ENCODE data around the gene DOLK.
A peak's percentile ranks its signal among the peaks of the same experiment; 100 is the strongest.
"Not testable (repeated sequence)": the region's sequence is repeated elsewhere in the genome, so short reads cannot be mapped to it uniquely, and the experiment has no call there.

The DOLK gene

DNA sequence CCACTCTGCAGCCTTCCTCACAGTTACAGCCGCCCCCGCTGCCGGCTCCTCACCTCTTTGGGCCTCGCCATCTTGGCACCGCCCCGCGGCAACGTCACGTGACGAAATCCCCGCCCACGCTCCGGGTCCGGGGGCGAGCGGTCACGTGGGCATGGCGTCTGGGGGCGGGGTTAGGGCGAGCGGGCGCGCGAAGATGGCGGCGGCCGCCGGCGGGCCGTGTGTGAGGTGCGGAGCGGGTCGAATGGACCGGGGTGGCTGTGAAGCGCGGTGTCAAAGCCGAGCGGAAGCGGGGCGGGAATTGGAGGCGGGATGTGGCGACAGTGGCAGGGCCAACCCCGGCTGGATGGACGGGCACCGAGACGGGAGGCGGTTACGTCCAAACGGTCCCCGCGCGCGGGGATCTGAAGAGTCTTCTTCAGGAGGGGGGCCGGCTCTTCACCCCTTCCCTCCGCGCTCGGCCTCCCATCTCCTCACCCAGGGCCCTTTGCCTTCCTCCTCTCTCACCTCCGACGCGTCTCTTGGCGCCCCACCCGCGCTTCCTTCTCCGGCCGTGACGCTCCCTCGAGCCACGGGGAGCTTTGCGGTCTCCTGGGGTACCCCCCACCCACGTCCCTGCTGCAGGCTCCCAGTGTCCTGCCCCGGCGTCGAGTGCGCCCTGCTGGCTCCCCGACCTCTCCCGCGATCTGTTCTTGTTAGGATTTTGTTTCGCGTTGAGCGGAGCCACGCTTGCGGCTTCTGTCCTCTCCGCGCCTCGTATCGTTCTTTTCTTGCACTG is at the start of gene DOLK, which contains the start of gene NUP188:
TSS of gene DOLK (minus strand) at position 77 of the 775 bp plus-strand sequence. CDS start 300 bp downstream, outside the sequence.
TSS of gene NUP188 (plus strand) at position 173 of the 775 bp plus-strand sequence. CDS start at position 194, 21 bp downstream.
- peak; percentile 24 for DNase-seq

DNA sequence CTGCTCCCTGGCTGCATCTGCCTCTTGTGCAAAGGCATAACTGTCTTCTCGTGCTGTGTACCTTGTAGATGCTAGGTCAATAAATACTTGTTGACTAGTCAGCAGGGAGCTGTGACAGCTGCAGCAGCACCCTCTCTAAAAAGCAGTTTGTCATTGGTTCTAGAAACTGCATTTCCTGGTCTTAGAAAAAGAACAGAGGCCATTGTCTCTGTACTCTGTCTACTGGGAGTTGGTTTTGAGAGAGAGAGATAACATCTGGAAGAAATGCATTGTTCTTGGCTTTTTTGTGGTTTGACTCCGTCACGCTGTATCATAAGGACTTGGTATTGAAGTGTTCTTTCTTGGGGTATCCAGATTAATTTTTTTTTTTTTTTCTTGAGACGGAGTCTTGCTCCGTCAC is 48.4 kb upstream of the DOLK start:
- DNase-seq = no peak

DNA sequence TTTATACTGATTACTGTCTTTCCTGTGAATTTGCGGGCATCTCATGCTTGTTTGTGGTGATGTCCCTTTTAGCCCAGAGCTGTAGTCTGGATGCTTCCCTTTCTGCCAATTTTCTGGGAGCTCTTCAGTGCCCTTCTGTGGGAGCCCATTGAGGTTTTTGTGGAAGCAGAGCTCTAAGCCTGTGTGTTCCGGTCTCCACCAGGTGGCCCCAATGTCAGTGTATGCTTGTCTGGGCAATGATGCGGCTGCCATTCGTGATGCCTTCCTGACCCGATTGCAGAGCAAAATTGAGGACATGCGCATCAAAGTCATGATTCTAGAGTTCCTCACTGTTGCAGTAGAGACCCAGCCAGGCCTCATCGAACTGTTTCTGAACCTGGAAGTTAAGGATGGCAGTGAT is 45.6 kb upstream of the DOLK start:
- no peak for DNase-seq

DNA sequence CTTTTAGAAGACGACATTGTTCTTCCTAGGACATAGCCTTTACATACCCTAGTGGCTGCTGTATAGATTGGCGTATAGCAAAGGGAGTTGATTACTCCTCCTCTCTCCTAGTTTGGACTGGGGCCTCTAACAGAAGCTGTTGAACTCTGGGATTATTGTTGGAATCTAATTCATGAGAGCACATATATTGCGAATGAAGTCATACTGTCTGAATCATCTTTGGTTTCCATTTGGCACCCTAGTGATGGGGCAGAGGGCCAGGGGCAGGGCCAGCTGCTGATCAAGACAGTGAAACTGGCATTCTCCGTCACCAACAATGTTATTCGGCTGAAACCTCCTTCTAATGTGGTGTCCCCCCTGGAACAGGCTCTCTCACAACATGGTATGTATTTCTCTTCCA is 40.4 kb upstream of the DOLK start:
- no peak for DNase-seq

DNA sequence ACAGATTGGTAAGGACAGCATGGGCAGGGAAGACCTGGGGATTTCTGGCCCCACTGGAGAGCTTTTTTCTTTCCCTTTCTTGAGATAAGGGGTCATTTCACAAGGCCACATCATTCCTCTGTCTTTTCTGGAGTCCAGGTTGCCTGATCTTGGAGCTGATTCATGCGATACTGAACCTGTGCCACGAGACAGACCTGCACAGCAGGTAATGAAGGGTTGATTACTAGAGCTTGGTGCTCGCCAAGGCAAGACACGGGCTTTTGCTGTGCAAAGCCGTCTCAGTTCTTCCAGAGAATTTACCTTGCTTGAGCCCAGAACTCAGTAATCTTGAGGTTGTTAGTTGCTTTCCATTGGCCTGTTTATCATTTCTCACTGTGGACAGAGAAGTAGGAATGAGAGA is 39.3 kb upstream of the DOLK start:
- DNase-seq = no peak

DNA sequence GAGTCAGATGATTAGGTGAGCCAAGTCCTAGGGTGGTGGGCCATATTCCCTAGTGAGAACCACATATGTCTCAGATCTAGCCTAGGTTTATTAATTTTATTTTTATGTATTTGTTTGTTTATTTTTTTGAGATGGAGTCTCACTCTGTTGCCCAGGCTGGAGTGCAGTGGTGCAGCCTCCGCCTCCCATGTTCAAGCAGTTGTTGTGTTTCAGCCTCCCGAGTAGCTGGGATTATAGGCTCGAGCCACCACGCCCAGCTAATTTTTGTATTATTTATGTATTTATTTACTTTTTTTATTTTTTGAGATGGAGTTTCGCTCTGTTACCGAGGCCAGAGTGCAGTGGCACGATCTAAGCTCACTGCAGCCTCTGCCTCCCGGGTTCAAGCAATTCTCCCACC is 36.1 kb upstream of the DOLK start:
- no peak for DNase-seq

DNA sequence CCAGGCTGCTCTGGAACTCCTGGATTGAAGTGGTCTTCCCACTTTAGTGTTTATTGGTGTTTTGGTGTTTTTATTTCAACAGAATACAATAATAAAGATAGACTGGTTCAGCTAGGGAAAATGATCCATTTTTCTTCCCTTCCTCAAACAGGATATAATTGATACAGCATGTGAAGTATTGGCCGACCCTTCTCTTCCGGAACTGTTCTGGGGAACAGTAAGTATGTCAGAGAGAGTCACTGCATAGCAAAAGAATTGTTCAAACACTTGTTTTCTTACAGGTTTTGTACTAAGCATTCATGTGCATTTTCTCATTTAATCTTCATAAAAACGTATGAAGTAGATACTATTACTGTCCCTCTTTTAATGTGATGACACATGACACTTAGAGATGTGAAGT is 31.7 kb upstream of the DOLK start:
- no peak for DNase-seq

DNA sequence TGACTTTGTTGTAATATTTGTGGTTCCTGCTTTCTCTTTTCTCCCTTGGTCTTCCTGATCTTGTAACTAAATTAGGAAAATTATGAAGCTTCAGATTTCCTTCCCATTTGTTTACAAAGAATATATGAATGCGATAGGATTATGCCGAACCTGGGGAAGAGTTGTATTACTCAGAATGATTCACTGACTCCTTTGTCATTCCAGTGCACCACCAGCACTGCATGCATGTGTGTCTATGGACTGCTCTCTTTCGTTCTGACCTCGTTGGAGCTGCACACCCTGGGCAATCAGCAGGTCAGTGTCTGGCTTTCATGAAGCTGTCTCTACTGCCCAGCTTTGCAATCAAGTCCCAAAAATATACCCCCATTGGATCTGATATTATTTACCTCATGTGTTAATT is 25.6 kb upstream of the DOLK start:
- no peak for DNase-seq

DNA sequence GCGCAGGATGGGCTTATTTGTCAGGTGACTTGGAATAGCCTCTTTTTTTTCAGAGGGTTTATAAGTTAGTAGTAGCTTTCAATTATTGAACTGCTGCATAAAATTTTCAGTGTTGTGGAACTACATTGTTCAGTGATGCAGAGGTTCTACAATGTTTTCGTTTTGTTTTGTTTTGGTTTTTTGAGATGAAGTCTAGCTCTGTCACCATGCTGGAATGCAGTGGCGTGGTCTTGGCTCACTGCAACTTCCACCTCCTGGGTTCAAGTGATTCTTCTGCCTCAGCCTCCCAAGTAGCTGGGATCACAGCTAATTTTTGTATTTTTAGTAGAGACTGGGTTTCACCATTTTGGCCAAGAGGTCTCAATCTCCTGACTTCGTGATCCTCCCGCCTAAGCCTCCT is 22.1 kb upstream of the DOLK start:
- no peak for DNase-seq

DNA sequence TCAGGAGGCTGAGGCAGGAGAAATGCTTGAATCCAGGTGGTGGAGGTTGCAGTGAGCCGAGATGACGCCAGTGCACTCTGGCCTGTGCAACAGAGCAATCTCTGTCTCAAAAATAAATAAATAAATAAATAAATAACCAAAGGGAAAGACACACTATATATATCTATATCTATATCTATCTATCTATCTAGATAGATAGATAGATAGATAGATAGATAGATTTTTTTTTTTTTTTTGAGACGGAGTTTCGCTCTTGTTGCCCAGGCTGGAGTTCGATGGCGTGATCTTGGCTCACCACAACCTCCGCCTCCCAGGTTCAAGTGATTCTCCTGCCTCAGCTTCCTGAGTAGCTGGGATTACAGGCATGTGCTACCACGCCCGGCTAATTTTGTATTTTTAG is 14.0 kb upstream of the DOLK start:
- not testable (repeated sequence) for DNase-seq

DNA sequence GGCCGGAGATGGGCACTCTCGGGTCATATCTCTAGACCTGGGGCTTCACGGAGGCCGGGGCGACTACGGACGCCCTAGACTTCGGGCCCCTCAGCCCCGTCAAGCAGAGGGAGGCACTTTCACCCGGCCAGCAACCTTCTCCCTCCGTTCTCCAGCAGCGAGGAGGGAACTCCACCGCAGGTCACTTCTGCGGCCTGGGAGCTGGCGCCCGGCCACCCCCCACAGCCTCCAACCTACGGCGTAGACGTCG is 201 bp downstream of the DOLK start:
- DNase-seq = no peak

DNA sequence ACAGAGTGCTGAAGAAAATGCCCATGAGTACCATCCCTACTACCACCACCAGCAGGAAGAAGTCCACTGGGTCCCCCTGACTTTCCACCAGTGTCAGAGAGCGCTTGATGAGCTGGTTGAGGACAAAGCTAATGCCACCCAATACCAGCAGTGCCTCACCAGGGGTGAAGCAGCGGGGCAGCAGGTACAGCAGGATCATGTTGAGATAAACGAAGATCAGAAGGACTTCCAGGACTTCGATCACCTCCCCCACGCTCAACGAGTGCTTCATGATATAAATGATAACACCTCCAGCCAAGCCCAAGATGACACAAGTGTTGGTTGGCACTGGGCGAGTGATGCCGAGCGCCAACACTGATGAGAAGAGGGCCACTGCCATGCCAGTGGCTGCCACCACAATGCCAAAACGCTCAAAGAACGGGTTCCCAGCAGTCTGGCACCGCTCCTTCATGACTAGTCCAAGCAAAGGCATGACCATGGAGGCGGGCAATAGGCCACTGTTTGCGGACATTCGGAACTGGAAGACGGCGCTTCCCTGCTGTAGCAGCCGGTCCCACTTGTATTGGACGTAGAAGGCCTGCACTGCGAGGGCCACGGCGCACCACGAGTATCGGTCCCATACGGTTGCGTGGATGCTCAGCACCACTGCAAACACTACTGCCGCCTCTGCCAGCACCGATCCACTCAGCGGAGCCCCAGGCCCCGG is 679 bp downstream of the DOLK start:
- DNase-seq = no peak

DNA sequence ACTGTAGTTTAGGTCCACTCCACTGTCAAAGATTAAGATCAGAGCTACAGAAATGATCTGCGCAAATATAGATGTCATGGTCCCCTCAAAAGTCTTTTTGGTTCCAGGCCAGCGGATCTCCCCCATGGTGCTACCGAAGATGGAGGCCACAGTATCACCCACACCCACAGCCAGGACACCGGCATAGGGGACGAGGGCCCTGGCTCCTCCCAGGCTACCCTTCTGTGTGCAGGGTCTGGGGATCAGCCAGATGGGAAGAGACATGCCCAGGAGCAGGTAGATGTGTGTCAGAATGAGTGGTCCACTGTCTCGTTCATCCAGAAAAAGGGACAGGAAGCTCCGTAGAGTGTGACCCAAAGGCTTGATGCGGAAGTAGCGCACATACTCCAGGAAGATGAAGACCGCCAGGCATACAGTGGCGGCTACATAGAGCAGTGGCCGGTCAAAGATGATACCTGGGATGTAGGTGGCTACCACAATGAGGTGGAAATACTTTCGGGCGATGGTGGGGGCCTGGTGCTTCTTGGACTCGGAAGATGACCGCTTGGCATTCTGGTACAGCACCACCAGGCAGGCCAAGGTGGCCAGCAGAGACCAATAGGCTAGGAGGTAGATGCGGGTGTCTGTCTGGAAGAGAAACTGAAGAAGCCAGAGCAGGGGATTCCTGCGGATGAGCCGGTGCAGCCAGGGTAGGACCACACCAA is 1.5 kb downstream of the DOLK start:
- DNase-seq = no peak

DNA sequence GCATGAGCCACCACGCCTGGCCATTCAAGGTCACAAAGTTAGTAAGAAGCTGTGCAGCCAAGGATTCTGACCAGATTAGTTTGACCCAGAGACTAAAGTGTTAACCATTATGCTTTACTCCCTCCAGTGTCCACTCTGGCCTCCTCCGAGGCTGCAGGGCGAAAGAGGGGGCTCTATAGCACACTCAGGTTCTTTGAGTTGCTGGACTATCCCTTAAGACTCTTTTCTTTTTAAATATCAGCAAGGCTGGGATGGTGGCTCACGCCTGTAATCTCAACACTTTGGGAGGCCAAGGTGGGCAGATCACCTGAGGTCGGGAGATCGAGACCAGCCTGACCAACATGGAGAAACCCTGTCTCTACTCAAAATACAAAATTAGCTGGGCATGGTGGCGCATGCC is 2.4 kb downstream of the DOLK start:
- DNase-seq = not testable (repeated sequence)

DNA sequence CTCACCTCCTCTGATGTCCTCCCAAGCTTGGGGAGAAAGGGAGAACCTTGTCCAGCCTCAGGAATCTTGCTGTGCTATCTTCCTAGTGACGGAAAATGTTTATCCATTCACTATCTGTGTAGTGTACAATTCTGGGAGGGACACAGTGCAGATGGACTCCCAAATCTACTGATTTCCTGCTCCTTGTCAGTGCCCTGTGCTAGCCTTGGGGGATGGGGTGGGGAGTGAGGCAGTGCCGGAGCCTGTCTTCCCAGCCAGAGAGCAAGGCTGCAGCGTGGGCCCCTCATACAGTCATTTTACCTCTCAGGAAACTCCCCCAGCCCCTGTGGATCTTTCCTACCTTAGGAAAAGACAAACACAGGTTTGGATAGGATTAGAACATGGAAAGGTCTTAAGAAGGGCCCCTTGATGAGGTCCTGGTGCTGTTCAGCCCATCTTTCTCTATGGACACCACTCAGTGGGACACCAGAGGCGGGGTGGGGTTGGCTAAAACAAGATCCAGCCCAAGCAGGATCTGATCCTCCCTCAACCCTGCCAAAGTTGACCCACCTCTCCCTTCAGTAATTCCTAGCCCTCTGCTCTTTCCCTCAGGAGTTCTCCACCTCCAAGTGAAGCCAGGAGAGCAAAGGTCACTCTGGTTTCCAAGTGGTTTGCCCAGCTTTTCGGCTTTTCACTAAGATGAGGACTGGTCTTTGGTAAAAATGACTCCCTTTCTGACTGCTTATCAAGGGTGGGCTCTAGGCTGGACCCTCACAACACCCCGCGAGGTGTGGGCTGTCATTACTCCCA is 3.4 kb downstream of the DOLK start:
- no peak for DNase-seq

DNA sequence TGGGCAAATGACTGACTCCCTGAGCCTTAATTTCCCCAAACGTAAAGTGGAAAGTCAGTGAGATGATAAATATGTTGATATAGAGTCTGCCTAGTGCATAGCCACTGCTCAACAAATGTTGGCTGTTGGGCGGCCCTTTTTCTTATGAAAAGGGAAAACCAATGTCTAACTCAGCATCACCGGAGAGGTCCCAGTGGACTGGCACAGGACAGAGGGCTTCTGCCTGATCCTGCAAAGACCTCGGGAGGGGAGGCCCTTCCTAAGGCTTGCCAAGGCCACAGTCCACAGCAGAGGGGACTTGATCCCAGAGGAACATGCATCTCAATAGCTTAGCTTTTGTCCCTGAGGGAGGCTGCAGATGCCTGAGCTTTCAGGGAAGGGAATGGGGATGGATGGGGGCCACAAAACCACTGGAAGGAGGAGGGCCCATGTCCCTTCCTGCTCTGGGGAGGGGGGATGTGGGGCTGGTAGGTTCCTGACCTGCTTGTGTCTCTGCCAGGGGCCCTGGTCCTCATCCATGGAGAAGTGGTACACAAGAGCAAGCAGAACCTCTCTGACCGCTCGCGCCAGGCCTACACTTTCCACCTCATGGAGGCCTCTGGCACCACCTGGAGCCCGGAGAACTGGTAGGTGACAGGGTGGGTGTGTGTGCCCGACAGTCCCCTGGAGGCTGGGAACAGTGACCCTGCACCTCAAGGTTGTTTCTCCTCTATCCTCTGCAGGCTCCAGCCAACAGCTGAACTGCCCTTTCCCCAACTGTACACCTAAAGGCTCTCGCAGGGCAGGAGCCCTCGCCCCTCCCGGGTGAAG is 6.3 kb downstream of the DOLK start:
- no peak for DNase-seq

DNA sequence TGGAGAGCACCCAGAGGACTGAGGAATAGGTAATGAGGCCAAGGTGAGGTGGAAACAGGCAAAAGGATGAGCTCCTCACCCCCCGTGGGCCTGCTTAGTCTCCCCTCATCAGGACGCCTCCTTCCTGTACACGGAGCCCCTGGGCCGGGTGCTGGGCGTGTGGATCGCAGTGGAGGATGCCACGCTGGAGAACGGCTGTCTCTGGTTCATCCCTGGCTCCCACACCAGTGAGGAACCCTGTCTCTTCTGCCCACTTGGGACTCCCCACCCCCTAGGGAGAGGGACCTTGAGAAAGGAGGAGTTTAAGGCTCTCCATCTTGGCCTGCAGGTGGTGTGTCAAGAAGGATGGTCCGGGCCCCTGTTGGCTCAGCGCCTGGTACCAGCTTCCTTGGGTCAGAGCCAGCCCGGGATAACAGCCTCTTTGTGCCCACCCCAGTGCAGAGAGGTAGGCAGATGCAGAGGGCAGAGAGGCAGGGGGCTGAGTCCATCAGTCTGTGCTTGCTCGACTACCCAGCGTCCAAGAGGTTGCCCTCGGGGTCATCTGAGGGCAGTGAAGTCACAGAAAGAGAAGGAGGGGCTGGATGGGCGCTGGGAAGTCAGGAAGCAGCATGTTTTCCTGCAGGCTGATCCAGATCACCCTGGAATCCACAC is 7.0 kb downstream of the DOLK start:
- DNase-seq = no peak

DNA sequence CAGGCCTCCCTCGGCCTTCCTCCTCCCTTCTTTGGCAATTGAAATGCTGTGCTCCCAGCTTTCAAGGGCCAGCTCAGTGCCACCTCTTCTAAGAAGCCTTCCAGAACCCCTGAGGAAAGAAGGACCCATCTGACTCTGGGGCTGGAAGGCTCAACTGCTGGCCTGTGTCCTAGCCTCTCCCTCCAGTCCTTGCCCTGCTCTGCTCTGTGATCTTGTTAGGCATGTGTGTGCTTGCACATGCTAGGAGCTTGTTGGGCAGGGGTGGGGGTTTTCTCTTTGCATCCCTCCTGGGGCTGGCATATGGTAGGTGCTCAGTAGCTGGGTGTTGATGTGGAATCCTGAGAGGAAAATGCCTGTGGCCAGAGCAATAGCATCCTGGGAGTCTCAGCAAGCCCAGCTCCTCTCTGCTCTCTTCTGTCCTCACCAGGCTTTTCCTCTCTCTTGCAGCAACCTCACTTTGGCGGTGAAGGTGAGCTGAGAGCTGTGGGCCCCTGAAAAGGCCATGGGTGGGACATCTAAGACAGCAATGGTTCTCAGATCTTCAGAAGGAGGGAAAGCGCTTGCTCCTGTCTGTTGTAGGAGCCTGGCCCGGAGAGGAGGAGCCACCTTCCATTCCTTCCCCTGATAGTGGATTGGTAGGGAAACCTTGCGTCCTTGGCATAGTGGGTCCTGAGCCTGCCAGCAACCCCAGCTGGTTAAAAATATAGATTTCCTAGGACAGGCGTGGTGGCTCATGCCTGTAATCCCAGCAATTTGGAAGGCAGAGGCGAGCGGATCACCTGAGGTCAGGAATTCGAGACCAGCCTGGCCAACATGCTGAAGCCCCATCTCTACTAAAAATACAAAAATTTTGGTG is 9.9 kb downstream of the DOLK start:
- DNase-seq = no peak

DNA sequence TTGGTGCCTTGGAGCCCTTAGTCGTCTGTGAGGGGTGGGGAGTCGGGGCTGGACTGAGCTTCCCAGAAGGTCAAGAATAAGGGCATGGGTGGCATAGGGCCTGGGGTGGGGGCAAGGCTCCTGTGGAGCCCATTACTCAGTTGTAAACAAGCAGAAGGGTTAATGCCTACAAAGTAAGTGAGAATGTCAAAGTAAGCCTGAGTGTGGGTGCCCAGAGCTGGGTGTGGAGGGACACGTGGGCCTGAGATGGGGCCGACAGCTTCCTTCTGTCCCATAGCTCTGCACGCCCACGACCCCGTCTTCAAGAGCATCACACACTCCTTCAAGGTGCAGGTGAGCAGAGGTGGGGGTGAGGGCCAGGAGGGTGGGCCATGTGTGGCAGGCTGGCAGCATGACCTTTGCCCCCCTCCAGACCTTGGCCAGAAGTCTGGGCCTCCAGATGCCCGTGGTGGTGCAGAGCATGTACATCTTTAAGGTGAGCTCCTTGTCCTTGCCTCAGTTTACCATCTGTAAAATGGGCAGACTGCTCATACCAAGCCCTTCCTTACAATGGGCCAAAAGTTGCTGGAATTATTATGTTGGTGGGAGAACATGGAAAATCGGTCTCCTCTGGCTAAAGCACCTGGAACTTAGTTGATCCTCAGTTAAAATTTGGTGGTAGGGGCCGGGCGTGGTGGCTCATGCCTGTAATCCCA is 11.1 kb downstream of the DOLK start:
- DNase-seq = no peak

DNA sequence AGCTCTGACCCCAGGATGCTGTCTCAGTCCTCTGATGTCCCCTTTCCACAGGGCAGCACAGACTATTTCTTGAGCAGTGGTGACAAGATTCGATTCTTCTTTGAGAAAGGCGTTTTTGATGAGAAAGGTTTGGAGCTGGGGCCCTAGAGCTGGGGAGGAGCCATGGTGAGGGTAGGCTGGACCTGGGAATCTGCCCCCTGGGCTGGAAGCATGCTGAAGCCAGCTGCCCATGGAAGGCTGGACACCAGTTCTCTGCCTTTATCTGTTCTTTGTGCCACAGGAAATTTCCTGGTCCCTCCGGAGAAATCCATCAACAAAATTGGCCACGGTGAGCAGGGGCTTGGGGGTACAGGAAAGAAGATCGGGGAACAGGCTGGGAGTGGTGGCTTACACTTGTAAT is 13.7 kb downstream of the DOLK start:
- DNase-seq = no peak

Data from NCI-H1436 treated with DMSO at 0.1 percent for 48 hours (cell line).